Thymus (tissue), 11 donors: Measurements from ENCODE around the gene ITGA1. TPM values are rescaled to one million over a fixed set of nuclear protein-coding genes. Genes with fewer than 3 reads are reported as not detected.

Experiments
- DNase-seq, 9 donors: peaks; one replicate each; pipeline ENCODE4 v3.0.0-alpha.2; 2013; ENCODE audit warnings: low spot score in 9 of 9, low read depth in 6 of 9, missing footprints in 1 of 9
- H3K27ac ChIP-seq, 2 donors: one replicate each; pipeline ENCODE4 v1.5.1; 2013; ENCODE audit warnings: control low read depth in 1 of 2, low read depth in 1 of 2, low read length in 1 of 2, mild to moderate bottlenecking in 1 of 2, moderate library complexity in 1 of 2
- H3K27me3 ChIP-seq, 2 donors: one replicate each; pipeline ENCODE4 v1.5.1; 2013; ENCODE audit warnings: low read length in 1 of 2; ENCODE audit not compliant: control insufficient read depth in 2 of 2, insufficient read depth in 1 of 2
- H3K36me3 ChIP-seq, 2 donors: one replicate each; pipeline ENCODE4 v1.5.1; 2013; ENCODE audit warnings: low read length in 1 of 2, mild to moderate bottlenecking in 1 of 2, moderate library complexity in 1 of 2; ENCODE audit not compliant: control insufficient read depth in 2 of 2, insufficient read depth in 2 of 2
- H3K4me1 ChIP-seq, 2 donors: one replicate each; pipeline ENCODE4 v1.5.1; 2013; ENCODE audit warnings: low read length in 2 of 2; ENCODE audit not compliant: control insufficient read depth in 2 of 2, insufficient read depth in 2 of 2
- H3K4me3 ChIP-seq, 2 donors: one replicate each; pipeline ENCODE4 v1.5.1; 2013; ENCODE audit warnings: low read length in 2 of 2, control low read depth in 1 of 2, mild to moderate bottlenecking in 1 of 2
- H3K9me3 ChIP-seq, 2 donors: one replicate each; pipeline ENCODE4 v1.5.1; 2013; ENCODE audit warnings: low read length in 1 of 2, mild to moderate bottlenecking in 1 of 2; ENCODE audit not compliant: control insufficient read depth in 2 of 2, insufficient read depth in 1 of 2
- WGBS: extraction: QIAGEN DNeasy Blood & Tissue Kit; methylation state at CpG from one replicate; pipeline ENCODE4 v1.1.7; 2013; 5-methylcytosine and 5-hydroxymethylcytosine counted together
- polyA plus RNA-seq: library from polyadenylated mRNA; stranded (reverse); fragments of 200-250 nt; gene quantifications from one replicate; pipeline ENCODE4 v1.2.3, GENCODE V29; 2013
- total RNA-seq: library from RNA; stranded (reverse); fragments of 120-200 nt; gene quantifications from one replicate; pipeline ENCODE4 v1.2.4, GENCODE V29; 2013
- donor health status: healthy.

The ITGA1 gene
- total and polyA plus RNA-seq, 2 donors: 4.7 to 9.5 TPM

- DNase-seq: peak; percentile 51 to 85 (median 68)
Measured at GRCh38 chr5:52915176-52915875, 127.6 kb downstream of the ITGA1 start.

GRCh38 chr5:52920929-52921328 lies 133.2 kb downstream of the ITGA1 start:
- no peak for DNase-seq
- H3K27me3 ChIP-seq: no peaks in the 10 kb centered on the region
- 93% methylated on average over 2 of the region's 2 CpGs for WGBS
- peaks cover 0 to 3% of the 10 kb centered on the region in 2 donors for H3K4me1 ChIP-seq
- no peak overlapping the region for H3K4me3 ChIP-seq
- no peaks in the 10 kb centered on the region for H3K9me3 ChIP-seq
- H3K27ac ChIP-seq: no peak overlapping the region
- H3K36me3 ChIP-seq: no peaks in the 10 kb centered on the region

More at GRCh38 chr5:52915176-52915875, 127.6 kb downstream of the ITGA1 start:
- Histone ChIP-seq H3K27ac (no peak overlapping the region), H3K9me3 (no peaks in the 10 kb centered on the region), H3K27me3 (no peaks in the 10 kb centered on the region), H3K36me3 (no peaks in the 10 kb centered on the region), H3K4me3 (peak overlapping the region in 1 of 2 donors; percentile 25), H3K4me1 (no peaks in the 10 kb centered on the region)
- 9% methylated on average over 4 of the region's 4 CpGs for WGBS

- Histone ChIP-seq H3K4me1 (peaks cover 0 to 3% of the 10 kb centered on the region in 2 donors), H3K27me3 (no peaks in the 10 kb centered on the region), H3K4me3 (no peak overlapping the region), H3K36me3 (no peaks in the 10 kb centered on the region), H3K9me3 (no peaks in the 10 kb centered on the region), H3K27ac (no peak overlapping the region)
- WGBS: 96% methylated on average over 2 of the region's 2 CpGs
- DNase-seq: no peak
Measured at GRCh38 chr5:52922384-52922783, 134.7 kb downstream of the ITGA1 start.

- Histone ChIP-seq H3K4me1 (peaks cover 0 to 3% of the 10 kb centered on the region in 2 donors), H3K9me3 (no peaks in the 10 kb centered on the region), H3K27ac (no peak overlapping the region), H3K36me3 (no peaks in the 10 kb centered on the region), H3K27me3 (no peaks in the 10 kb centered on the region), H3K4me3 (no peak overlapping the region)
- 34% methylated on average over 8 of the region's 8 CpGs for WGBS
- DNase-seq: peak in 1 of 9 donors; percentile 14
Measured at GRCh38 chr5:52924456-52924855, 136.7 kb downstream of the ITGA1 start.

- H3K36me3 ChIP-seq: no peaks in the 10 kb centered on the region
- H3K4me1 ChIP-seq: peaks cover 0 to 3% of the 10 kb centered on the region in 2 donors
- no peak for DNase-seq
- WGBS: 95% methylated on average over 5 of the region's 5 CpGs
- H3K27me3 ChIP-seq: no peaks in the 10 kb centered on the region
- no peak overlapping the region for H3K4me3 ChIP-seq
- H3K9me3 ChIP-seq: no peaks in the 10 kb centered on the region
- no peak overlapping the region for H3K27ac ChIP-seq
Measured at GRCh38 chr5:52925001-52925400, 137.3 kb downstream of the ITGA1 start.

- Histone ChIP-seq H3K36me3 (no peaks in the 10 kb centered on the region), H3K9me3 (no peaks in the 10 kb centered on the region), H3K4me3 (no peak overlapping the region), H3K27ac (no peak overlapping the region), H3K4me1 (peaks cover 0 to 3% of the 10 kb centered on the region in 2 donors), H3K27me3 (no peaks in the 10 kb centered on the region)
- 89% methylated on average over 2 of the region's 2 CpGs for WGBS
- no peak for DNase-seq
Measured at GRCh38 chr5:52928689-52929088, 141.0 kb downstream of the ITGA1 start.

- no peaks in the 10 kb centered on the region for H3K36me3 ChIP-seq
- H3K27me3 ChIP-seq: no peaks in the 10 kb centered on the region
- DNase-seq: no peak
- H3K4me3 ChIP-seq: no peak overlapping the region
- H3K4me1 ChIP-seq: no peaks in the 10 kb centered on the region
- H3K9me3 ChIP-seq: no peaks in the 10 kb centered on the region
- no peak overlapping the region for H3K27ac ChIP-seq
Measured at GRCh38 chr5:52938226-52938625, 150.5 kb downstream of the ITGA1 start.

- Histone ChIP-seq H3K27ac (no peak overlapping the region), H3K27me3 (no peaks in the 10 kb centered on the region), H3K36me3 (no peaks in the 10 kb centered on the region), H3K9me3 (no peaks in the 10 kb centered on the region), H3K4me1 (no peaks in the 10 kb centered on the region), H3K4me3 (no peak overlapping the region)
- no peak for DNase-seq
- WGBS: 100% methylated on average over 2 of the region's 2 CpGs
Measured at GRCh38 chr5:52943285-52943684, 155.6 kb downstream of the ITGA1 start.

- Histone ChIP-seq H3K27ac (no peak overlapping the region), H3K9me3 (no peaks in the 10 kb centered on the region), H3K36me3 (no peaks in the 10 kb centered on the region), H3K4me1 (peaks cover 0 to 2% of the 10 kb centered on the region in 2 donors), H3K27me3 (no peaks in the 10 kb centered on the region), H3K4me3 (no peak overlapping the region)
- 98% methylated on average over 7 of the region's 7 CpGs for WGBS
- no peak for DNase-seq
Measured at GRCh38 chr5:52943808-52944207, 156.1 kb downstream of the ITGA1 start.
